HPDE6-E6E7 (cell line): Measurements from ENCODE around the gene ALG3.

Experiments used
- DNase-seq: peaks from one replicate; pipeline ENCODE4 v3.0.0; 2011; ENCODE audit warnings: missing footprints; ENCODE audit errors: extremely low spot score

Gene ALG3

GRCh38 chr3:184196536-184196935, 52.2 kb downstream of the ALG3 start:
- no peak for DNase-seq

- DNase-seq = no peak
These were observed 54.7 kb downstream of the ALG3 start for GRCh38 chr3:184193991-184194539.

- no peak for DNase-seq
These were observed 55.9 kb downstream of the ALG3 start for GRCh38 chr3:184192889-184193288.
